Measurements from ENCODE around the gene GSTCD.

DNA sequence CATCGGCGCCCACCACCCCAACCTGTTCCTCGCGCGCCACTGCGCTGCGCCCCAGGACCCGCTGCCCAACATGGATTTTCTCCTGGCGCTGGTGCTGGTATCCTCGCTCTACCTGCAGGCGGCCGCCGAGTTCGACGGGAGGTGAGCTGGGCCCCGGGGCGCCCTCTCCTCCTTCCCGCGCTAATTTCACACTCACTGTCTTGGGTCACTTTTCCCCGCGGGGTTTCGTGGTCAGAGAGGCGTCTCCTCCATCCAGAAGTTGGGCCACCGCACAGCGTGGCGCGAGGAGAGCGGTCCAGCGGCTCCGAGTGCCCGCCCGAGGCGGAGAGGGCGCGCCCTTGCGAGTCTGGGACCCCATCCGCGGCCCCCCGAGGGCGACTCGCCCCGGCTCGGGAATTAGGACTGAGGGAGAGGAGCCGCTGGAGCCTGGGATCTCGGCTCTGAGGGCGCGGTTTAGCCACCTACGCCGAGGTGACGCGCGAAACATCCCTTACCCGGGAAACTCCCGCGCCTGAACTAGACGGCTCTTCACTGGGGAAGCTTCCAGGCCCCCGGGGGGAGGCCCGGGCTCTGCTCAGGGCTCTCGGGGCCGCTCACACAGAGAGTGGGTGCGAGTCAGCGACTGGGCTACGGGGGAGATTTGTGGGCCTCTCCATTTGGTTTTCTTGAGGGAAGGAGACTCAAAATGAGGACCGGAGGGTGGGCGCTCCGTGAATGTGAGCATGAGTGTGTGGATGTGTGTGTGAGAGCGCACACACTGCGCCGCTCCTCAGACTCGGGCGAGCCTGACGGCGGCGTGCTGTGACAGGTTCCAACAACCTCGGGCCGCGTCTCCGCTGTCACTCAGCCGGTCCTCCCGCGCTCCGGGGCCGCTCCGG is 187.2 kb downstream of the GSTCD start:
- TF ChIP-seq, protein P1, sequence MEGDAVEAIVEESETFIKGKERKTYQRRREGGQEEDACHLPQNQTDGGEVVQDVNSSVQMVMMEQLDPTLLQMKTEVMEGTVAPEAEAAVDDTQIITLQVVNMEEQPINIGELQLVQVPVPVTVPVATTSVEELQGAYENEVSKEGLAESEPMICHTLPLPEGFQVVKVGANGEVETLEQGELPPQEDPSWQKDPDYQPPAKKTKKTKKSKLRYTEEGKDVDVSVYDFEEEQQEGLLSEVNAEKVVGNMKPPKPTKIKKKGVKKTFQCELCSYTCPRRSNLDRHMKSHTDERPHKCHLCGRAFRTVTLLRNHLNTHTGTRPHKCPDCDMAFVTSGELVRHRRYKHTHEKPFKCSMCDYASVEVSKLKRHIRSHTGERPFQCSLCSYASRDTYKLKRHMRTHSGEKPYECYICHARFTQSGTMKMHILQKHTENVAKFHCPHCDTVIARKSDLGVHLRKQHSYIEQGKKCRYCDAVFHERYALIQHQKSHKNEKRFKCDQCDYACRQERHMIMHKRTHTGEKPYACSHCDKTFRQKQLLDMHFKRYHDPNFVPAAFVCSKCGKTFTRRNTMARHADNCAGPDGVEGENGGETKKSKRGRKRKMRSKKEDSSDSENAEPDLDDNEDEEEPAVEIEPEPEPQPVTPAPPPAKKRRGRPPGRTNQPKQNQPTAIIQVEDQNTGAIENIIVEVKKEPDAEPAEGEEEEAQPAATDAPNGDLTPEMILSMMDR (conservative IDR thresholded peaks at IDR 0.05; ENCODE audit: low read length) = no peak
- no peak for TF ChIP-seq EZH2phosphoT487 (IDR thresholded peaks at IDR 0.05; ENCODE audit: borderline replicate concordance, low read depth, low read length)

All from OCI-LY7 (cell line).